Measurements from ENCODE around the gene EIF4EBP2. TPM values are rescaled to one million over a fixed set of nuclear protein-coding genes. Genes with fewer than 3 reads are reported as not detected.

EIF4EBP2 gene
- total and polyA plus RNA-seq, 12 donors: 17.7 to 106 (median 70.1) TPM

DNA sequence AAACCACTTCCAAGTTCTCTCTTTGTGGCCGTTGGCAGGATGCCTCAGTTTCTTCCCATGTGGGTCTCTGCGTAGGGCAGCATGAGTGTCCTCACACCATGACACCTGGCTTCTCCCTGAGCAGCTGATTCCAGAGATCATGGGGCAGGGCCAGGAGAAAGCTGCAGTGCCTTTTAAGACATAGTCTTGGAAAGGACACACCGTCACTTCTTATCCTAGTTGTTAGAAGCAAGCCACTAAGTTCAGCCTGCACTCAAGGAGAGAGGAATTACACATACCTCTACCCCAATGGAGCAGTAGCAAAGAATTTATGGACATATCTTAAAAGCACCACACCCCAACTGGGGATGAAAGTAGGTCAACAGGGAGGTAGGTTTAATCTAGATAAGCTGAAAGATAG lies 21.2 kb downstream of the EIF4EBP2 start:
- H3K27ac ChIP-seq: no peak overlapping the region
- H3K4me3 ChIP-seq: no peak overlapping the region
- TF ChIP-seq, protein P1, sequence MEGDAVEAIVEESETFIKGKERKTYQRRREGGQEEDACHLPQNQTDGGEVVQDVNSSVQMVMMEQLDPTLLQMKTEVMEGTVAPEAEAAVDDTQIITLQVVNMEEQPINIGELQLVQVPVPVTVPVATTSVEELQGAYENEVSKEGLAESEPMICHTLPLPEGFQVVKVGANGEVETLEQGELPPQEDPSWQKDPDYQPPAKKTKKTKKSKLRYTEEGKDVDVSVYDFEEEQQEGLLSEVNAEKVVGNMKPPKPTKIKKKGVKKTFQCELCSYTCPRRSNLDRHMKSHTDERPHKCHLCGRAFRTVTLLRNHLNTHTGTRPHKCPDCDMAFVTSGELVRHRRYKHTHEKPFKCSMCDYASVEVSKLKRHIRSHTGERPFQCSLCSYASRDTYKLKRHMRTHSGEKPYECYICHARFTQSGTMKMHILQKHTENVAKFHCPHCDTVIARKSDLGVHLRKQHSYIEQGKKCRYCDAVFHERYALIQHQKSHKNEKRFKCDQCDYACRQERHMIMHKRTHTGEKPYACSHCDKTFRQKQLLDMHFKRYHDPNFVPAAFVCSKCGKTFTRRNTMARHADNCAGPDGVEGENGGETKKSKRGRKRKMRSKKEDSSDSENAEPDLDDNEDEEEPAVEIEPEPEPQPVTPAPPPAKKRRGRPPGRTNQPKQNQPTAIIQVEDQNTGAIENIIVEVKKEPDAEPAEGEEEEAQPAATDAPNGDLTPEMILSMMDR (IDR thresholded peaks at IDR 0.05): no peak
- TF ChIP-seq POLR2A (IDR thresholded peaks at IDR 0.05): no peak
- H3K9me3 ChIP-seq (replicated peaks in 1 of 3): no peaks in the 10 kb centered on the region
- no peaks in the 10 kb centered on the region for H3K27me3 ChIP-seq
- H3K4me1 ChIP-seq (replicated peaks in 1 of 2): peaks cover 2 to 18% of the 10 kb centered on the region in 2 donors
- H3K36me3 ChIP-seq (replicated peaks in 1 of 2): peaks cover 0 to 91% of the 10 kb centered on the region in 2 donors
- DNase-seq: no peak
- intact Hi-C loops (cut with DNase I): no loop called here
- WGBS, 4 donors: 86 to 92% (median 89%) methylated on average over 2 to 3 of the region's 3 CpGs

- Histone ChIP-seq H3K4me3 (no peak overlapping the region), H3K4me1 (replicated peaks in 1 of 2) (peaks cover 8 to 30% of the 10 kb centered on the region in 2 donors), H3K27ac (no peak overlapping the region), H3K27me3 (no peaks in the 10 kb centered on the region), H3K9me3 (replicated peaks in 1 of 3) (no peaks in the 10 kb centered on the region), H3K36me3 (replicated peaks in 1 of 2) (peaks cover 0 to 73% of the 10 kb centered on the region in 2 donors)
- no peak for TF ChIP-seq POLR2A (IDR thresholded peaks at IDR 0.05)
- TF ChIP-seq, protein P1 (IDR thresholded peaks at IDR 0.05): no peak
- intact Hi-C loops (cut with DNase I): no loop called here
- WGBS, 4 donors: 94 to 100% (median 98%) methylated on average over 3 of the region's 3 CpGs
- no peak for DNase-seq
Measured at GRCh38 chr10:70426823-70427222, 22.9 kb downstream of the EIF4EBP2 start.

- no peaks in the 10 kb centered on the region for H3K27me3 ChIP-seq
- TF ChIP-seq POLR2A (IDR thresholded peaks at IDR 0.05): no peak
- TF ChIP-seq, protein P1 (IDR thresholded peaks at IDR 0.05): peak in 2 of 6 experiments; percentile 16 to 18
- DNase-seq: peak; percentile 31 to 86 (median 70)
Measured at GRCh38 chr10:70430493-70431445, 26.8 kb downstream of the EIF4EBP2 start.

DNA sequence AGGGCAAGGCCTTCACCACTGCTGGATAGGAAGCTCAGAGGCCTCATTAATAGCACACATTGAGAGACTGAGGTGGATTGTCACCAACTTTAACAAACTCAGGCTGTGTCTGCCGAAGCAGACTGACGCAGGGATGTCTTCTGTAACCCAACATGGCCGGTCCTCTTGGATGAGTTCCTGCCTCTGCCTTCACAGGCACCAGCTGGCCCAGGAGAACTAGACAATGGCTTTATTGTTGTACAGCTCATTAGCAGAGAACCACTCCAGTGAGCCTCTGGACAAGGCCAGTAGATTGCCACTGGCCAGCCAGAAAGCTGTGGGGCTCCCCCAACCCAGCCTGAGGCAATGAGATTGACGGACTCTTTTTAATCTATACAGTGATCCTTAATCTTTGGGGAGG lies 28.2 kb downstream of the EIF4EBP2 start:
- DNase-seq: no peak
- Histone ChIP-seq H3K9me3 (replicated peaks in 1 of 3) (no peaks in the 10 kb centered on the region), H3K36me3 (replicated peaks in 1 of 2) (peaks cover 0 to 23% of the 10 kb centered on the region in 2 donors), H3K4me1 (replicated peaks in 1 of 2) (peaks cover 8 to 18% of the 10 kb centered on the region in 2 donors), H3K27ac (no peak overlapping the region), H3K27me3 (no peaks in the 10 kb centered on the region), H3K4me3 (no peak overlapping the region)
- 70 to 89% (median 87%) methylated on average over 3 to 4 of the region's 4 CpGs for WGBS, 4 donors
- TF ChIP-seq, protein P1 (IDR thresholded peaks at IDR 0.05): no peak
- TF ChIP-seq POLR2A (IDR thresholded peaks at IDR 0.05): no peak
- intact Hi-C loops (cut with DNase I): no loop called here

More at GRCh38 chr10:70430493-70431445, 26.8 kb downstream of the EIF4EBP2 start:
- H3K4me1 ChIP-seq (replicated peaks in 1 of 2): peaks cover 8 to 18% of the 10 kb centered on the region in 2 donors
- WGBS, 4 donors: 43 to 47% (median 46%) methylated on average over 4 to 6 of the region's 6 CpGs
- peak overlapping the region in 2 of 5 donors; percentile 62 to 67 for H3K27ac ChIP-seq
- H3K36me3 ChIP-seq (replicated peaks in 1 of 2): peaks cover 0 to 34% of the 10 kb centered on the region in 2 donors
- H3K4me3 ChIP-seq: no peak overlapping the region
- intact Hi-C loops (cut with DNase I): no loop called here
- H3K9me3 ChIP-seq (replicated peaks in 1 of 3): no peaks in the 10 kb centered on the region

Data from adrenal gland (tissue), 12 donors.